Mesodermal cell (in vitro differentiated cells): ENCODE measurements around the gene STK39.
"Not testable (repeated sequence)": the region's sequence is repeated elsewhere in the genome, so short reads cannot be mapped to it uniquely, and the experiment has no call there.

Source experiments
- H3K27ac ChIP-seq: 2 replicates; pipeline ENCODE4 v1.7.0; 2013; ENCODE audit warnings: mild to moderate bottlenecking, low read depth, low read length, moderate library complexity; ENCODE audit not compliant: severe bottlenecking
- H3K36me3 ChIP-seq: 2 replicates; pipeline ENCODE4 v1.7.1; 2013; ENCODE audit warnings: mild to moderate bottlenecking, low read length, moderate library complexity; ENCODE audit not compliant: control insufficient read depth, insufficient read depth
- H3K4me1 ChIP-seq: one replicate; pipeline ENCODE4 v1.7.1; 2013; ENCODE audit warnings: mild to moderate bottlenecking, low read length; ENCODE audit not compliant: insufficient read depth, control insufficient read depth, poor library complexity, severe bottlenecking
- H3K4me3 ChIP-seq: 2 replicates; pipeline ENCODE4 v1.7.0; 2013; ENCODE audit warnings: low read length, control low read depth, mild to moderate bottlenecking; ENCODE audit not compliant: insufficient read depth, poor library complexity, severe bottlenecking; ENCODE audit errors: extremely low read depth
- H3K9me3 ChIP-seq: 2 replicates; pipeline ENCODE4 v1.7.1; 2013; ENCODE audit warnings: mild to moderate bottlenecking, low read length, moderate library complexity; ENCODE audit not compliant: control insufficient read depth
- WGBS, 2 experiments: methylation state at CpG; one replicate each; pipeline ENCODE4 v1.1.5; 2013; ENCODE audit warnings: missing lambda C conversion rate in 2 of 2; ENCODE audit not compliant: insufficient coverage in 2 of 2; 5-methylcytosine and 5-hydroxymethylcytosine counted together

STK39 gene

GRCh38 chr2:168135630-168136029 is 111.8 kb downstream of the STK39 start:
- H3K27ac ChIP-seq = no peak overlapping the region
- H3K9me3 ChIP-seq = no peaks in the 10 kb centered on the region
- WGBS, 2 experiments = 90% methylated on average over 3 of the region's 4 CpGs; no CpG with 5 or more reads in 1 of the 2 experiments
- peaks cover 14% of the 10 kb centered on the region for H3K36me3 ChIP-seq
- H3K4me3 ChIP-seq = no peak overlapping the region
- no peaks in the 10 kb centered on the region for H3K4me1 ChIP-seq

- Histone ChIP-seq H3K27ac (no peak overlapping the region), H3K9me3 (no peaks in the 10 kb centered on the region), H3K4me3 (no peak overlapping the region), H3K36me3 (peaks cover 14% of the 10 kb centered on the region), H3K4me1 (no peaks in the 10 kb centered on the region)
- WGBS, 2 experiments = no CpG with 5 or more reads among the region's 2 CpGs
Observed at GRCh38 chr2:168135121-168135520, 112.3 kb downstream of the STK39 start.

DNA sequence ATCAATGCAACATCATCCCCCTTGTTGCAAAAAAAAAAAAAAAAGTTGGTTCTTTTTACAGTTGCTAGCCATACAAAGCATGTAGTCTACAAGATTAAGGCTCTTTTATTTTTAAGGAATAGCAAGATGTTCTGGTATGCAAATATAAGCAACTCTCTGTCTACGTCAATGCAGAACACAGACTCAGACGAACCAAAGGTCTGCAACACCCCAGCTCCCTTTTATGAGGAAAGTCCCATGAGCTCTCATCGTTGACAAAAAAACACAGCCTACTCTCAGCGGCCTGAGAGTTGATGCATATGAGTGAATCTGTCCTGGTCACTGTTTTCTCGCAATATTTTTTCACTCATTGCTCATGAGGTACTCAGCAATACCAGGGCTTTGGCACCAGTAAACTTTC is 112.9 kb downstream of the STK39 start:
- Histone ChIP-seq H3K4me1 (no peaks in the 10 kb centered on the region), H3K4me3 (no peak overlapping the region), H3K27ac (no peak overlapping the region), H3K9me3 (no peaks in the 10 kb centered on the region), H3K36me3 (peaks cover 14% of the 10 kb centered on the region)
- WGBS, 2 experiments = 60 to 90% methylated on average over 1 to 4 of the region's 5 CpGs

DNA sequence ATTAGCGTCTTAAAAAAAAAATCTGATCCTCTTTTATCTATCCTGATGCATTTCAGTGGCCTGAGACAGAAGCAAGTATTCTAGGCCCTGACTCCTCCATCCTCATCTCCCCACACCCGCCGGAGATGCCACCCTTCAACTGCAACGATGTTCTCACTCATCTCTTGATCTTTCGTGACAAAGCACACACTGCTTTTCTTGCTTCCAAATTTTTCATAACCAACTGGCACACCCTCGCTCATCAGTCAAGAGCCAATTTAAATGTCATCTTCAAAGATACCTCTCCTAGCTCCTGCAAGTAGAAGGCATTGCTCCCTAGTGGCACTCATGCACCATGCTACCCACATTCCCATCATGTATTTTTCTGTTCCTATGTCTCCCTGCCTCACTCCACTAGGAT is 115.0 kb downstream of the STK39 start:
- Histone ChIP-seq H3K9me3 (no peaks in the 10 kb centered on the region), H3K4me1 (no peaks in the 10 kb centered on the region), H3K4me3 (no peak overlapping the region), H3K27ac (no peak overlapping the region), H3K36me3 (peaks cover 16% of the 10 kb centered on the region)
- WGBS, 2 experiments = 94% methylated on average over 6 of the region's 6 CpGs

- Histone ChIP-seq H3K4me3 (no peak overlapping the region), H3K36me3 (peaks cover 19% of the 10 kb centered on the region), H3K4me1 (no peaks in the 10 kb centered on the region), H3K27ac (no peak overlapping the region), H3K9me3 (no peaks in the 10 kb centered on the region)
Observed at GRCh38 chr2:168130346-168130745, 117.0 kb downstream of the STK39 start.

- Histone ChIP-seq H3K9me3 (peaks cover 3% of the 10 kb centered on the region), H3K4me3 (no peak overlapping the region), H3K27ac (no peak overlapping the region), H3K36me3 (peaks cover 33% of the 10 kb centered on the region), H3K4me1 (no peaks in the 10 kb centered on the region)
- WGBS, 2 experiments = 93 to 97% methylated on average over 2 to 3 of the region's 4 CpGs
Observed at GRCh38 chr2:168127371-168127770, 120.0 kb downstream of the STK39 start.

DNA sequence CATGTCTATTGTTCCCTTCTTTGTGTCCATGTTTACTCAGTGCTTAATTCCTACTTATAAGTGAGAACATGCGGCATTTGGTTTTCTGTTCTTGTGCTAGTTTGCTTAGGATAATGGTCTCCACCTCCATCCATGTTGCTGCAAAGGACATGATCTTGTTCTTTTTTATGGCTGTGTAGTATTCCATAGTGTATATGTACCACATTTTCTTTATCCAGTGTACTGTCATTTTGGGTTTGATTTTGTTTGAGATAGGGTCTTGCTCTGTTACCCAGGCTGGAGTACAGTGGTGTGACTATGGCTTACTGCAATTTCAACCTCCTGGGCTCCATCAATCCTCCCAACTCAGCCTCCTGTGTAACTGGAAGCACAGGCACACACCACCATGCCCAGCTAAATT is 125.2 kb downstream of the STK39 start:
- H3K36me3 ChIP-seq = peaks cover 40% of the 10 kb centered on the region
- WGBS, 2 experiments = no CpG with 5 or more reads among the region's 1 CpG
- not testable (repeated sequence) for H3K9me3 ChIP-seq, H3K4me3 ChIP-seq, H3K4me1 ChIP-seq, H3K27ac ChIP-seq

DNA sequence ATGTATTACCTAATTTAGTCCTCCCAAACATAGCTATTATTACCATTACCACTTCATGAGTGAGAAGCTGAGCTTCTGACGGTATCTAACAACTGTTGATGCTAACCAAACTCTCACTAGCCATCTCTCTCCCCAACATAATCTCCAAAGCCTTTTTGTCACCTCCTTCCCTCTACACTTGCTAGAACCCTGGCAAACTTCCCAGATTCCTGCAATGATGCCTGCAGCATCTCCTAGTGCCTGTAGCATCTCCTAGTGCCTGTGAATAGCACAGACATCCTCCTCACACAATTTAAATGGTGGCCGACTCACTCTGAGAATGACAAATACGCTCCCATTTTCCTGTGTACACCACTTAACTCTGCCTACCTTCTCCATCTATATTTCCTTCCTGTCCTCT is 126.7 kb downstream of the STK39 start:
- Histone ChIP-seq H3K4me1 (no peaks in the 10 kb centered on the region), H3K27ac (no peak overlapping the region), H3K36me3 (peaks cover 33% of the 10 kb centered on the region), H3K4me3 (no peak overlapping the region), H3K9me3 (peaks cover 5% of the 10 kb centered on the region)
- WGBS, 2 experiments = 89 to 100% methylated on average over 1 to 3 of the region's 3 CpGs

DNA sequence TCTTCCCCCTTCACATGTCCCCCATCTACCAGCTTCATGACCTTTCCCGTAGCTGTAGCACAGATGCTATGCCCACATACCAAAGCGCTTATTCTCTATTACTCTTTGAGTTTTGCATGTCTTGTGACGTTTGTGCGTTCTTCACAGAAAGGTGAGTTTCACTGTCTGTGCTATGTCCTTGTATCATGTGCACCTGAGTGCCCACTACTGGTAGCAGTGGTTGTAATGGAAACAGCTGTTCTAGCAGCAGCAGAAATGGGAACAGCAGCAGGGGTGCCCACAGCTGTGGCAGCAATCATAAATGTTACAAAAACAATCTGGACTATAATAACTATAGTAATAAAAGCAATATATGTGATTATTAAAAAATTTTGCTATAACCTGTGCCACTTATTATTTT is 127.1 kb downstream of the STK39 start:
- H3K27ac ChIP-seq = no peak overlapping the region
- 89 to 94% methylated on average over 4 of the region's 4 CpGs for WGBS, 2 experiments
- no peaks in the 10 kb centered on the region for H3K4me1 ChIP-seq
- peaks cover 5% of the 10 kb centered on the region for H3K9me3 ChIP-seq
- no peak overlapping the region for H3K4me3 ChIP-seq
- H3K36me3 ChIP-seq = peaks cover 33% of the 10 kb centered on the region

DNA sequence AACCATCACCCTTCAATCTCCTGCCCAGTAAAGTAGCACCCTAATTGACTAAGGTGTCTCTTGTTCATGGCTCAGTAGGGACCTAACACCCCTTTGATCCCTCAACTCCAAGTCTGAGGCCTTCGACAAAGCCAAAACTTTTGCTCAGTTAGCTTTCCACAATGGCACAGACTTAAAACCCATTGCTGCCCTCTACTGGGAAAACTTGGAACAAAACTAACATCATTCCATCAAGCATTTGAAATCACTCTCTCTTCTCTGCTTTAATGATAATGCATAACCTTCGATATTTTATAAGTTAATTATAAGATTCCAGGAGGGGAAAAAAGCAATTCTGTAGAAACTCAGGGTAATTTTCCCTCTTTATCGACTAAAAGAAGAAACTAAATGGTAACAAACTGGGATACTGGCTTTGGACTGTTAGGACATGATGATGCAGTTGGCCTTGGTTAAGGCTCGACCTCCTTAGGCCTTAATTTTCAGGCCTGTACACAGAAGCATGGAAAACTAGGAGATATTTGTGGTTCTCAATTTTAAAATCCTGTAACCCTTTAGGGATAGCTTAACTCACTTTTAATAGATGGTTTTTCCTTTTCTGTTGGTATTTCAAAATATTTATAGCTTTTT is 127.8 kb downstream of the STK39 start:
- H3K4me1 ChIP-seq = no peaks in the 10 kb centered on the region
- H3K27ac ChIP-seq = no peak overlapping the region
- H3K9me3 ChIP-seq = peaks cover 5% of the 10 kb centered on the region
- H3K36me3 ChIP-seq = peaks cover 36% of the 10 kb centered on the region
- no peak overlapping the region for H3K4me3 ChIP-seq
- 80% methylated on average over 2 of the region's 4 CpGs for whole genome bisulfite sequencing, 2 experiments

DNA sequence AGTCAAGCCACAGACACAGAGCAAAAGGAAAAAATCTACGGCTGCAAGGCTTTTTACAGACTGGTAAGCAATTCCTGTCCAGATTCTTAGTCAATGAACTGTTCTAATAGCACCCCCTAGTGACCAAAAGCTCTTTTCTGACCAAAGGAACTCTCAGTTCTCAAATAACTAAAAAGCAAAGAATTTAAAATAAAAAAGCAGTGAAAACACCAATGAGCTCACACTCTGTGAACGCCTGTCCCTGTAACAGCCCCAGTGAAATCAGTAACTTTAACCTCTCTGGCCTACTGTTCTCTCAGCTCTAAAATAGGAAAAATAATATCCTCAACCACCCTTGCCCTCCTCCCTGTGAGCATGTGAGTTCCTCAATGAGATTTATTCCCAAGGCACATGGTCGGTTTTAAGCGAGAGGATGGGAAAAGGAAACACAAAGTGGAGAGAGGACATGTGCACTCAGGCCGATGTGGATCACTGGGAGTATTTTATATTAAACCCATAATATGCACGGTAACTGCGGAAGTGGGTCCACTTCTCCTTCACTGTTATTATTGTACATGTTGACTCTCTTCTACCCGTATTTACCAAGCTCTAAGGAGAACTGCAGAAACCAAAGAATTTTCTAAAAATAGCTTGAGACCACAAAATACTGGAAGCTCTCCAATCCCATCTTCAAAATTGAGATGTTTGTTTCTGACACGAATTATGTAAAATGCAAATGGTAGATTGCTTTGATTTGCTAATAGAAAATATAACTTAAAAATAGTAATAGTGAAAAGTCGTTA is 128.5 kb downstream of the STK39 start:
- peaks cover 33% of the 10 kb centered on the region for H3K36me3 ChIP-seq
- no peaks in the 10 kb centered on the region for H3K4me1 ChIP-seq
- peaks cover 5% of the 10 kb centered on the region for H3K9me3 ChIP-seq
- no peak overlapping the region for H3K27ac ChIP-seq
- 69 to 75% methylated on average over 6 to 7 of the region's 10 CpGs for WGBS, 2 experiments
- no peak overlapping the region for H3K4me3 ChIP-seq
